A549 (cell line): ENCODE measurements around the gene CDC14A.

Experiments used
- CTCF ChIP-seq: fragments of >200 bp; sonication (Bioruptor Twin); formaldehyde crosslinking; IDR thresholded peaks from 3 replicates; pipeline ENCODE4 v1.5.1; 2016
- EP300 ChIP-seq, 2 experiments: fragments of >200 bp; sonication (Bioruptor Twin); formaldehyde crosslinking; IDR thresholded peaks; 2 replicates in 1 of 2; 3 replicates in 1 of 2; pipeline ENCODE4 v1.6.1; 2016 to 2017
- JUN ChIP-seq, 2 experiments: fragments of >200 bp; sonication (Bioruptor Twin); formaldehyde crosslinking; IDR thresholded peaks; 2 replicates in 1 of 2; 3 replicates in 1 of 2; pipeline ENCODE4 v1.6.1; 2016 to 2017

GRCh38 chr1:100532645-100533044 lies 180.3 kb downstream of the CDC14A start:
- TF ChIP-seq CTCF (no peak), JUN (IDR thresholded peaks at IDR 0.05) (no peak), EP300 (IDR thresholded peaks at IDR 0.05) (no peak)
